NK-92 treated with Interleukin-12 subunit alpha and Interleukin-12 subunit beta, amount 100 ng/mL, for 24 hours (cell line): Measurements from ENCODE around the gene NRIP1.

Source experiments
- DNase-seq: peaks from one replicate; lab custom pipeline; 2025; lab: John Stamatoyannopoulos, UW

Gene NRIP1

DNA sequence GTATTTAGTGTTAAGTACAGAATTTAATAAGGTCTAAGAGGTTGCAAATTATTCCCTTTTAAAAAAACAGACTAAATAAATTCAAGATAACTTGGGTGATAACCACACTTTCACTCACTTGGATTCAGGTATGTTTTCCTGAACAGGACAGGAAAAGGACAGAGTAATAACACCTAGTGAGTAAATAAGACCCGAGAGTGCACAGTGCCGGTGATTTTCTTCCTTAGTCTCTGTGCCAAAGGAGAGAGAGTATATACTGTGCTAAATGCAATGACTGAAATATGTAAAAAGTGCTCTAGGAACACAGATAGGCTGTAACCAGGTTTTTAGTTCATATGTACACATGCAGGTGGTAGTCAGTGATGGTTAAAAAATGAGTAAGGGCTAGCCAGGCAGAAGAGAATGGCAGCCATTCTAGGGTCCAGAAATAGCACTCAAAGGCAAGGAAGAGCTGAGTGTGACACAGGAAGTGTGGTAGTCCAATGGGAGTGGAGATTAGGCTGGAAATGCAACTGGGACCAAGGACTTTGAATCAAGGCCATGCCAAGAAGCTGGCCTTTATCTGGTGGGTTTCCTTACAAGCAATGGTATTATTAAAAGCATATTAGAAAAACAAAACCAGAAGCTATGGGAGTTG, 58.1 kb downstream of the NRIP1 start:
- DNase-seq: no peak

DNA sequence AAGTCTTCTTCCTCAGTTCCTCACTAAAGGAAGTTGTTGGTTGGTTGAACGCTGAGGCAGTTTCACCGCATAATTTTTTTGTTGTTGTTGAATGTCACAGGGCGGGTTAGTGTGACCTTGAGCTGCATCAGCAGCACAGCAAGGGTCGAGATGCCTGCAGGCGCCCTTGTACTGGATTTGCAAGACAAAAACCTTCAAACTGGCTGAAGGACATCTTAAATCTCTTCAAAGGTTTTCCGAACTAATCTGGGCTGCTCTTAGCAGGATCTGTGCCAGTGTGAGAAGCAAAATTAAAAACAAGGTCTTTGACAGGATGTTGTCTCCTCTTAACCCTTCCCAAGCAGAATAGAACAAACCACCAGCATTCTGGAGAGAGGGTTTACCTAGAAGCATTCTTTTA, 59.4 kb downstream of the NRIP1 start:
- DNase-seq: no peak

DNA sequence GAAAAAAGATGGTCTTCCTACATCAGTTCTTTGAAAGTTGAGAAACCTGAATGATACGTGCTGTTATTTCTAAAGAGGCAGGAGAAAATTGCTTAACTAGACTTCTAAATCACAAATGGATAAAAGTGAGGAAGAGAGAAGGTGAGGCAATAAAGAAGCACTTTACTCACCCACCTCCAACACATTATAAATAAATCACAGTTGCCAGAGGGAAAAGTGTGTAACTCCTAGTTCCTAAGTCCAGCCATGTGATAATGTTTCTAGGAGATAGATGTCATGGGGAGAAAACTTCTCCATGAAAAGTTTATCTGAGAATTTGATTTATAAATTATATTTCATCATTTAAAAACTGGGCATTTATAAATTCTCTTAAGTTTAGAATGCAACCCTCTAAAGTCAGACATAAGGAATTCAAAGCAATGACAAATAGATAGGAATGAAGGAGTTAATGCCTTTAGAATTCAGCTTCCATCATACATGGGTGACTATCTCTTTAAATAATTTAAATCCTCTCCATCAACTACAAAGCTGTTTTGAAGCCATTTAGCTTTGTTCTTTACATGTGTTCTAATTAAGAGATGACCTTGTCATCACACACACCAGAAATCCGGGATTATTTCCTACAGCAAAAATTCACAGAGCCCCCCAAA, 60.0 kb downstream of the NRIP1 start:
- no peak for DNase-seq

DNA sequence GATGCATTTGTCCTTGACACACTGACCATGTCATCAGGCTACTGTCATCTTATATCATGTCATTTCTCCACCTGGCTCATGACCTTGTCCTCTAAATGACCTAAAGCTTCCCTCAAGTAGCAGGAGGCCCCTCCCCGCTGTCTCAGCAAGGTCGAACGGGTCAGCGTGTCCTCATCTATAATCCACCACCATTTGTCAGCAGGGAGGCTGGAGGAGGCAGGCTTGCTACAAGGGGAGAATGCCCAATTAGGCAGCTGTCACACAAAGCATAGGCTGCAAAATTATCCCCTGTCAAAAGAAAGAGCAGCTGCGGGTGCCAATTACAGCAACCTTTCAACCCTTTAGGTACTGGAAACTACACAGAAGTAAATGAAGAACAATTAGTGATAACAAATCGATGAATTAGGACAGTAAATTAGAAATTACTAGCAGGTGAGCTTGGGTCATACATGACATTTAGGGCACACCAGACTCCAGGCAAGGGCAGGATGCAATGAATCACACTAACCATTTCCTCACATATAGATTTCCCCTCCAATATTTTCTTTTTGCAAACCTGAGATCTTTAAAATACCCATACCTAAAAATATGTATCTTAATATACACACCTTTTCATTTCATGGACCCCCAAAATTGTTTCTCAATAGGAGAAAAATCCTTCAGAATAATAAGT, 61.2 kb downstream of the NRIP1 start:
- DNase-seq: no peak

DNA sequence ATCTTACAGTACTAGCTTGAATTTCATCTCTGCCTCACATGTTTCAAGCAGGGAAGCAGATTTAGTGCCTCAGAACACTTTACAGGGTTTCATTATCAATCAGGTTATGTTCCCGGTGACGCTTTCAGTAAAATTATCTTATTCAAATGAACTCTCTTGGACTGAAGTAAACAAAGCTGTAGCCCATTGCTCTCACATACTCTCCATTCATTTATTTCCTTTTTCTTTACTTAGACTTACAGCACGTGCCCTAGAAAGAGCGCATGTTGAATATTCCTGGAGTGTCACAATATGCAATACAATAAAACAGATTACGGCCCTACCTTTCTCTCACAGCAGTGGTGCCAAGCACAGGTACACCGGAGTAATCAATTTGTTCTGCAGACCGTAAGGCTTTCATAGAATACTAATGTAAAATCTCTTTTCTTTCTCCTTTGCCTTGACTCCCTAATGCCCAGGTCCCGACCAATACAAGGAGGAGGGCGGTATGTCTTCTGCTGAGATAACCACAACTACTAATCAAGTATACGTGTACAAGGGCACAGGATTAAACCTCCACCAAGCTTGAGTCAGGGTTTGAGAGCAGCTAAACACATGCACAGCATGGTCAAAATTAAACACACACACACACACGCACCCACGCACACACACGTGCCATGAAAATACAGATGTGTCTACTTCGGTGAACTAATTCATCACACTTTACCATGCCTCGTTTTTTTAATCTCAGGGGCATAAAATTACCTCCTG, 62.8 kb downstream of the NRIP1 start:
- no peak for DNase-seq

DNA sequence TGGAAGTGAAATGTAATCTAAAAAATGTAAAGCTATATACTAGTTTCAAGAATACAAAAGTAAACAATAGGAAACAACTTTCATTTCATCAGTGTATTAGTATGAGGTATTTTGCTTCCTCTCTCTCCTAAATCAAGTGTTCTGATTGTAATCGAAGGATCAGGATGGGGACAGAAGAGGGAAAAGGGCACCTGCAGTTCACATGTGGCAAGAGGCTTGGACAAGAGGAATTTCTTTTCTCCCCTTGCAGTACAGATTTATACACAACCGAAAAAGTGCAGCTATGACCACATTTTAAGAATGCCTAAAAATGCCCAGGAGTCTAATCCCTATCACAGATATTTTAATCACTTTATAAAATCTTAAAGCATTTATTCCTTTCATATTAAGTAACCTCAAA, 63.7 kb downstream of the NRIP1 start:
- no peak for DNase-seq

DNA sequence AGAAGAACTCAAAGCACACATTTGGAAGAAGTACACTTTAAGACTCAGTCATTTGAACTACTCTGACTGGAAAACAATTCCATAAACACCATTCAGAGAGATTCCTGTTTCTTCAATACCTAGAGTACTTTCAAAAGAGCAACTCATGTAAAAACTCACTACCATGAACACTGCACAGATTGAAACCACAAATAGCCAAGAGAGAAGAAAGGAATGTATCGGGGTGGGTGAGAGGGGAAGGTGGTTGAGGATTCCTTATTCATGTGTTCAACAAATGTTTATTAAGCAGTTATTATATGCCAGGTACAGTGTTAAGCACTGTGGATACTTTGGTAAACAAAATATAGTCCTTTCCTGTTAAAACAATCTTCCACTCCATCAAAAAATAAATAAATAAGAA, 64.7 kb downstream of the NRIP1 start:
- no peak for DNase-seq

DNA sequence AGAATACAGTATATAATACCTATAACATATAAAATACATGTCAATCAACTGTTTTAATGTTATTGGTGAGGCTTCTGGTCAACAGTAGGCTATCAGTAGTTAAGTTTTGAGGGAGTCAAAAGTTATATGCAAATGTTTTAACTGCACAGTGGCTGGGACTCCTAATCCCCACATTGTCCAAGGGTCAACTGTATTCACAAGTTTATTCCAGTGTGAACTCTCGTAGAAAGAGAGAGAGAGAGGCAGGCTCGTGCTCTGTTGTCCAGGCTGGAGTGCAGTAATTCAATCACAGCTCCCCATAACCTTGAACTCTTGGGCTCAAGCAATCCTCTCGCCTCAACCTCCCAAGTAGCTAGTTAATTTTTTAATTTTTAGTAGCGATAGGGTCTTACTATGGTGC, 66.0 kb downstream of the NRIP1 start:
- DNase-seq: no peak

DNA sequence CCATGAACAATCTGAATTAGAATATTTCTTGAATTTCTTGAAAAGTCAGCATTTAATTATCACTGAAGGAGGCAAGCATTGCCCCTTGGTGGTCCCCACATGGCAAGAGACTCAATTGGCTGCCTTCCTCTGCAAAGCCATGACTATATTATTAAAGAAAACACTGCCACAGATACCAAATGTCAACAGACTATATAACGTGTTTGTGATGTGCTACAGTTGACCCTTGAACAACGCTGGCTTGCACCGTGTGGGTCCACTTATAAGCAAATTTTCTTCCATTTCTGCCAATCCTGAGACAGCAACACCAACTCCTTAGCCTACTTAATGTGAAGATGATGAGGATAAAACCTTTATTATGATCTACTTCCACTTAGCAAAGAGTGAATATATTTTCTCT, 66.5 kb downstream of the NRIP1 start:
- no peak for DNase-seq

DNA sequence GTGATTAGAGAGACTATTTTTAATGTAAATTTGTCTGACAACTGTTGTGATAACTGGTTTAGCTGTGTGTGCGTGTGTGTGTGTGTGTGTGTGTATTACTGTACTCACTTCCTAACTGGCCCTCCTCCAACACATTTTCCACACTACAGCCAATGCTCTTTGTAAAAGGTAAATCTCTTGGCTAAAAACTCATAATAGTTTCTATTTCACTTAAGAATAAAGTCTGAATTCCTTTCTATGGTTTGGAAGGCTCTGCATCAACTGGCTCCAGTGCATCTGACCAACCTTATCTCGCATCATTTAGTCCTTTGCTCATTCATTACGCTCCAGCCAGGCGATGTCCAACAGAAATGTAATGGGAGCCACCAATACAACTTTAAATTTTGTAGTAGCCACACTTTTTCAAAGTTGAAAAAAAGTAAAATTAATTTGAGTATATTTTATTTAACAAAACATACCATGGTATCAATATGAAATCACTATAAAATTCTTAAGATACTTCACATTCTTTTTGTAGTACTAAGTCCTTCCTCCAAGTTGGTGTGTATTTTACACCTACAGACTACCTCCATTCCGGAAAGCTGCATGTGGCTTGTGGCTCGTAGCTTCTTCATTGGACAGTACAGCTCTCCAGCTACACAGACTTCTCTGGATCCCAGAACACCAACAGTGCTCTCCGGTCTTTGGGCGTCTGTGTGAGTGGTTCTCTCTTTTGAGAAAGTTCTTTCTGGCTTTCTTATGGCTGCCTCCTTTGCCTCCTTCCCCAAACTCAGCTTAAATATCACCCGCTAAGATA, 68.9 kb downstream of the NRIP1 start:
- no peak for DNase-seq

DNA sequence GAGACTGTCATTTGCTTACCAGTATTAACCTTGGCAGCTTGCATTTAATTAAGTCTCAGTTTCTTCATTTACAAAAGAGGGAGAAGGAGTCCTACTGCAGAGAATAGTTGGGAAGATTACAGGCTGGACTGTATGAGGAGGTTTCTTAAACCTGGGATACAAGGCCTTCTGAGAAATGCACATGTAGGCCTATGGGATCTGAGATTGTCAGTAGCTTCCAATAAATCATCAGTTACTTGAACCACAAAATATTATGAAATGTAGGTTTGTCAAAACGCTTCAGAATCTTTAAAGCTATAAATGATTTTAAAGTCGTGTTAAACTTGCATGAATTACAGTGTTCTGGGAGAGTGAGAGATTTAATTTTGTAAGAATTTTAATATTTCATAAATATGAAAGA, 69.6 kb downstream of the NRIP1 start:
- no peak for DNase-seq

DNA sequence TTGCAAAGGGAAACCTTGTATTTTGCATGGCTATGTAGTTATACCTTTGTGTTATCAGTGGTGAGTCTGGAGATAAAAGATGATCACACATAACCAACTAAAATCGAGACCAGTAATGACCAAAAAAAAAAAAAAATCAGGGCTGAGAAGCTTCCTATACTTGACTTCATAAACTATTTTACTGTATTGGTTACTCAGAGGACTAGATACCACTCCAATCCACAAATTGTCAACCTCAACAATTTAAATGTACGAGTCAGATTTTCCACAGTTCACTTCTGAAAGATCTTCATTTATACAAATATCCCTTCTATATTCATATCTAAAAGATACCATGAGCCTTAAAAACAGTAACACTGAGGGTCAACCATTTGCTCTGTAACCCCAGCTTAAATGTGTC, 71.7 kb downstream of the NRIP1 start:
- DNase-seq: no peak

DNA sequence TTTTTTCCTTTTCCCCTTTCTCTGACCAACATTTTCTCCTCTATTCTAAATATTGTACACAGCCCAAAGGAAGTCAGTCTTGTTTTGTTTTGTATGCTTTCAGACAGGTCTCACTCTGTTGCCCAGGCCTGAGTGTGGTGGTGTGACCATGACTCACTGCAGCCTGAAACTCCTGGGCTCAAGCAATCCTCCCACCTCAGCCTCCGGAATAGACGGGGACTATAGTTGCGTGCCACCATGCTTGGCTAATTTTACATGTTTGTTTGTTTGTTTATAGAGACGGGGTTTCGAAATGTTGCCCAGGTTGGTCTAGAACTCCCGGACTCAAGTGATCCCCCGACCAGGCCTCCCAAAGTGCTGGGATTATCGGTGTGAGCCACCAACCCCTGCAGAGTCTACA, 72.8 kb downstream of the NRIP1 start:
- no peak for DNase-seq

DNA sequence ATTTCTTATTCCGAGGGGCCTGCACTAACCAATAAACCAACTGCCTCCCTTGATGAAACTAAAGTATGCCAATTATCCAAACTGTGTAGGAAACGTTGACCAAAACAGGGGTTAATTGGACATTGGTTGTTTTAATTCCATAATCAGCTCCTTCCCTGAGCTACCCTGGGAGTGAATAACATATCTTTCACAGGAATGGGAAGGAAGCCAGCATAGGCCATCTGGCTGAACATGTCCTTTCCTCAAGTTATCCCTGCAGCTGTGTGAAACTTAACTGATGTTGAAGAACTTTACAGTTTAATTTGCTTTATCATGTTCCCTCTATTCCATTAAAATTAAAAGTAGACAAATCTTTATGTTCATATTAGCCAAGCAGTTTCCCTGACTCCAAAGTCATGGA, 75.4 kb downstream of the NRIP1 start:
- DNase-seq: no peak

DNA sequence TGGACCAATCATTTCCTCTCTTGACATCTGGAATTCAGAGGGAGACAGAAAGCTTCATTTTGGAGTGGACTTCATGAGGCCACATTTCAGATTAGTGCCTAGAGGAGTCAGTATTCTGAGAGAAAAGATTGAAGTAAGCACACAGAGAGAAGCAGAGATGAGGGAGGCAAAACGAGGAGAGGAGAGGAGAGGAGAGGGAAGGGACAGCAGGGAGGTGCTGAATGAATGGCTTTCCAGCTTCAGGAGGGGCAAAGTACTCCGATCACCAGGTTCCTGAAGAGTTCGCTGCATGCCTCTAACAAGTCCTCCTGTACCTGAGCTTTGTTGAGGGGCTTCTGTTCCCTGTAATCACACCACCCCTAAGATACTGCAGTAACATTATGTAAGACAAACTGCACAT, 76.0 kb downstream of the NRIP1 start:
- DNase-seq: no peak

DNA sequence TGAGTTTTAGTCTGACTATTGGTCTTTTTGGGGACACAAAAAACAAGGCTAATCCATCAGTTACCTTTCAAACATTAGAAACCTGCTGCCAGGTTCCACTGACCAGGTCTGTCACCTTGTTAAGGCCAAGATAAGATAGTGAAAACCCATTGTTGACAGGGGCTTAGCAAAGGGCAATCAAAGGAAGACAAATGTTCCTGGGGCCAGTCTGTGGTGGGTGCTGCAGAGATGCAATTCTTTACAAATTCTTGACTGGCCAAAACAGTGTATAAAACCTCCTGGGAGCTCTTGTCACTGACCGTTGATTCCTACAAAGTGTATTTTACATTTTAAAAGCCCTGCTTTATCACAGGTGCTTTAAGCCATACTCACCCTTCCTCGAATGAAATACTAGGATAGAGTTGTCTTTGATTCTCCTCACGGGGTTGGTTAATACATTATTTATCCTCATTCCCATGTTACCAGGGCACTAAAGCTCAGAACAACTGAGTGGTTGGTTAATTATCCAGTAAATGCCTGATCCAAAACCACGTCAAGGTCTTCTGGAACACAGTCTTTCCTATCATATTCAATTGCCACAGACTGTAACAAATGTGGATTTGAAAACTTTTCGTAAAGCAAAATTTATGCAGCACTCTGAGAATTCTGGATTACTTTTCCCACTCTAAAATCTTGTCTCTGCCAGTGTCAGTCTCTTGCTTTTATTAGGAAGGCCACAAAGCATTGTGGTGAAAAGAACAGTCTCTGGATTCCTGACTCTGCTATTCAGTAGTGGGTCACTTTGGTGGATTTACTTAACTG, 77.2 kb downstream of the NRIP1 start:
- DNase-seq: no peak

DNA sequence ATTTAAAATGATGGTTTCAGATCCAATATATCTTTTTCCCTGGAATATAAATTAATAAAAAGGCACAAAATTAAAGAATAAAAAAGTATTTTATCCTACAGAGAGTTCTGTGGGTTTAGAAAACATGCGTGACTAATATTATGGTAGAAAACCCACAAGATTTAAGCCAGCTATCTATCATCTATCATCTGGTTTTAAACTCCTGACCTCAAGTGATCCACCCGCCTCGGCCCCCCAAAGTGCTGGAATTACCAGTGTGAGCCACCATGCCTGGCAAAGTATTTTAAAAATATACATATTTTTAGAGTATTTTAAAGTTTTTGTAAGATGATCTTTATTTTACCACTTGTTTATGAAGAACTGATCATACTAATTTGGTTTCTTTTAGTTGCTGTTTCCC, 79.5 kb downstream of the NRIP1 start:
- no peak for DNase-seq

DNA sequence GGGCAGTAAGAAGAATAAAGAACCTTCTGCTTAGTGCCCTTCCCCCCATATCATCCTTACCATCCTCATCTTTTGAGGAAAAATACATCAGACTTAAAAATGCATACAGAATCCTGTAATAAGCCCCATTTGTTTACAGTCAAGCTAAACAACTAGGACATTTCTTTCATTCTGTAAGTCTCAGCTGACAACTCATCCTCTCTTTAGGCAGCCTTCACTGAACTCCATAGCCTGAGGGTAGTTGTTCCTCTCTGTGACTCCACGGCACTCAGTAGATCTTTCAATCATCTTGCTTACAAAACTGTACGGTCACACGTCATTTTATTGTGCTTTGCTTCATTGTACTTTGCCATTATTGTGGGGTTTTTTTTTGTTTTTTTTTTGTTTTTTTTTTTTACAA, 82.5 kb downstream of the NRIP1 start:
- no peak for DNase-seq

DNA sequence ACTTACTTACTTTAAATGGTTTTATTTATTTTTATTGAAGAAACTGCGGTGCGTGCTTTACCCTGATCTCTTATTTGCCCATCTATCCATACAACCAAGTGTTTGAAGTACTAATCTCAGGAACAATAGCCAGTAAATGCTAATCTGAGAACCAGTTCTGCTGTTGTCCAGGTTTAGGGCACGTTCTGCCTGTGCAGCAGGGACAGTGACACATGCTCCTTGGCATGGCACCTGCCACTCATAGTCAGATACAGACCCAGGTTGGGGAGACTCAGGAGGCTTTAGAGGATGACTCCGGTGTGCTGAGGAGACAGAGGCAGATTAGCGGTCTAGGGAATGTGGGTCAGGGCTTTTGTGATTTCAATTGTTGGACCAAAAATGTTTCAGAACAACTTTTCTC, 83.6 kb downstream of the NRIP1 start:
- no peak for DNase-seq

DNA sequence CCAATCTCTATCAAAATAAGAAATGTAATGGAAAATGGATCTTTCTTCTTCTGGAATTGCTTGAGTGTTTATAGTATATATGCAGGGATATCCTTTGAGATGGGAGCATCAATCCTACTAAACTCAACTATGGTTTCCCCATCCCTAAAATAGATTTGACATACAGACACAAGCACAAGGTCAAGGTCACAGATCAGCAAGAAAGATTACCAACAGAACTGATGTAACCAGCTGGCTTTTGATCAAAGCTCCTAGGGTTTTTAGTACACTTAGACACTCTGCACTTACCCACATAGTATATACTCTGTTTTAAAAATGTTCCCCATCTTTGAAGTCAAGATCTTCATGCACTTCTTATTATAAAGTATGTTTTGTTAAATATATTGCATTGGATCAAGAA, 85.5 kb downstream of the NRIP1 start:
- no peak for DNase-seq

DNA sequence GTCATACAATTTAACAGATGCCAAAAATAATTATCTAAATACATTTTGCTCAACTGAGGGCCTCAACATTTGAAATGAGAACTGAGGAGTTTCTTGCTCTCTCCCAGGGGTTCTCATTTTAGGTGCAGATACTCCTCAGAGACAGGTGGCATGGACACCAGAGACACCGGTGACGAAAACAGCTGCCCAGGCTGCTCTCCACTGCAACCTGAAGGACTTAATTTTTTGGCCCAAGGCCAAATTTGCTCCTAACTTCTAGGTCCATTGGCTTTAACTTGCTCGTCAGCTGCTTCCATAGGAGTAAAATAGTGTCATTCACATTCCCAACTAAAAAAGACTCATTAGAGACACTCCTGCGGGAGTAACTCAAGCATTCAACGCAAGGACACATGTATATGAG, 87.0 kb downstream of the NRIP1 start:
- no peak for DNase-seq
